Epithelial cell of esophagus (primary cell): ENCODE measurements around the gene PPP1R2C.
A peak's percentile ranks its signal among the peaks of the same experiment; 100 is the strongest.

Experiments
- DNase-seq: peaks from one replicate; pipeline ENCODE4 v3.0.0; 2010; ENCODE audit warnings: low read depth
- H3K4me3 ChIP-seq: 2 replicates; pipeline ENCODE4 v1.5.1; 2011; ENCODE audit warnings: mild to moderate bottlenecking, low read length, control low read depth
- TF ChIP-seq, protein P1 (sequence below): IDR thresholded peaks from 2 replicates; pipeline ENCODE4 v1.5.1; 2011; ENCODE audit warnings: low read depth, mild to moderate bottlenecking, low read length, control low read depth, inconsistent platforms; ENCODE audit not compliant: insufficient read depth; ENCODE audit errors: missing control alignments

Gene PPP1R2C

GRCh38 chrX:42752730-42753129, 25.2 kb downstream of the PPP1R2C start:
- TF ChIP-seq, protein P1, sequence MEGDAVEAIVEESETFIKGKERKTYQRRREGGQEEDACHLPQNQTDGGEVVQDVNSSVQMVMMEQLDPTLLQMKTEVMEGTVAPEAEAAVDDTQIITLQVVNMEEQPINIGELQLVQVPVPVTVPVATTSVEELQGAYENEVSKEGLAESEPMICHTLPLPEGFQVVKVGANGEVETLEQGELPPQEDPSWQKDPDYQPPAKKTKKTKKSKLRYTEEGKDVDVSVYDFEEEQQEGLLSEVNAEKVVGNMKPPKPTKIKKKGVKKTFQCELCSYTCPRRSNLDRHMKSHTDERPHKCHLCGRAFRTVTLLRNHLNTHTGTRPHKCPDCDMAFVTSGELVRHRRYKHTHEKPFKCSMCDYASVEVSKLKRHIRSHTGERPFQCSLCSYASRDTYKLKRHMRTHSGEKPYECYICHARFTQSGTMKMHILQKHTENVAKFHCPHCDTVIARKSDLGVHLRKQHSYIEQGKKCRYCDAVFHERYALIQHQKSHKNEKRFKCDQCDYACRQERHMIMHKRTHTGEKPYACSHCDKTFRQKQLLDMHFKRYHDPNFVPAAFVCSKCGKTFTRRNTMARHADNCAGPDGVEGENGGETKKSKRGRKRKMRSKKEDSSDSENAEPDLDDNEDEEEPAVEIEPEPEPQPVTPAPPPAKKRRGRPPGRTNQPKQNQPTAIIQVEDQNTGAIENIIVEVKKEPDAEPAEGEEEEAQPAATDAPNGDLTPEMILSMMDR = no peak
- DNase-seq = no peak
- H3K4me3 ChIP-seq = no peak overlapping the region

- TF ChIP-seq, protein P1 = no peak
Measured at GRCh38 chrX:42751573-42751972, 26.4 kb downstream of the PPP1R2C start.

DNA sequence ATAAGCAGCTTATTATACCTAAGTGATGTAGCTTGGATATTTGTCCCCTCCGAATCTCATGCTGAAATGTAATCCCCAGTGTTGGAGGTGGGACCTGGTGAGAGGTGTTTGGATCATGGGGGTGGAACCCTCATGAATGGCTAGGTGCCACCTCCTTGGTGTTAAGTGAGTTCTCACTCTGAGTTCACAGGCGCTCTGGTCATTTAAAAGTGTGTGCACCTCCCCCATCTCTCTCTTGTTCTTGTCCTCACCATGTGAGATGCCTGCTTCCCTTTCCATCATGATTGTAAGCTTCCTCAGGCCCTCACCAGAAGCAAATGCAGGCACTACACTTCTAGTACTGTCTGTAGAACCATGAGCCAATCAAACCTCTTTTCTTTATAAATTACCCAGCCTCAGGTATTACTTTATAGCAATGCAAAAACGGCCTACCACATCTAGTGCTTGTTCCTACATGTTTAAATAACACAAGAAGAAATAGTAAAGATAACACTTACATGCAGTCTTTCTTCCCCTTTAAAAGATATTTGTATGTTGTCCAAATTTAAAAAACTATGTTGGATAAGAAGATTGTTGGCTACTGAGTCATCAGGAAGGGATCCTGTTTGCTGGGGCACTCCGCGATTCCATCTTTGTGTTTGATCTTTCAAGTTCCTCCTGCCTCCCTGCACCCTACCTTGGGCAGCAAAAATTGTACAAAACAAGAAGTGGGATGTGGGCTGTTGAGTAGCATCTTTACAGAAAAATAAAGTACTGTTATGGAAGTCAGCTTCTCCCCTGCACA, 29.7 kb downstream of the PPP1R2C start:
- peak; percentile 42 for DNase-seq
- TF ChIP-seq, protein P1 = no peak
- no peak overlapping the region for H3K4me3 ChIP-seq

More at GRCh38 chrX:42751573-42751972, 26.4 kb downstream of the PPP1R2C start:
- no peak overlapping the region for H3K4me3 ChIP-seq
- DNase-seq = peak; percentile 41

GRCh38 chrX:42746606-42747005, 31.4 kb downstream of the PPP1R2C start:
- peak; percentile 25 for DNase-seq
- TF ChIP-seq, protein P1 = no peak

GRCh38 chrX:42740456-42740855, 37.5 kb downstream of the PPP1R2C start:
- no peak for DNase-seq
- TF ChIP-seq, protein P1 = no peak

More at GRCh38 chrX:42746606-42747005, 31.4 kb downstream of the PPP1R2C start:
- H3K4me3 ChIP-seq = no peak overlapping the region

GRCh38 chrX:42739741-42740140, 38.2 kb downstream of the PPP1R2C start:
- DNase-seq = no peak
- TF ChIP-seq, protein P1 = no peak

More at GRCh38 chrX:42740456-42740855, 37.5 kb downstream of the PPP1R2C start:
- no peak overlapping the region for H3K4me3 ChIP-seq

GRCh38 chrX:42739258-42739657, 38.7 kb downstream of the PPP1R2C start:
- H3K4me3 ChIP-seq = no peak overlapping the region
- TF ChIP-seq, protein P1 = no peak
- DNase-seq = no peak

More at GRCh38 chrX:42739741-42740140, 38.2 kb downstream of the PPP1R2C start:
- H3K4me3 ChIP-seq = no peak overlapping the region
